MM.1S (cell line): ENCODE data around the gene GUCY1A2.

ENCODE experiments used
- CTCF ChIP-seq: fragments of 300-600 bp; sonication (generic); IDR thresholded peaks from 2 replicates; pipeline ENCODE4 v1.5.1; 2016; ENCODE audit warnings: antibody characterized with exemption, low read length, mixed read lengths
- EZH2 ChIP-seq: fragments of 300-600 bp; sonication (generic); optimal IDR thresholded peaks from 2 replicates; pipeline ENCODE3; 2017; ENCODE audit warnings: low read depth, mild to moderate bottlenecking, antibody characterized with exemption, low read length, mixed read lengths
- EZH2phosphoT487 ChIP-seq: fragments of 300-600 bp; sonication (generic); IDR thresholded peaks from 2 replicates; pipeline ENCODE4 v1.6.1; 2018; ENCODE audit warnings: antibody characterized with exemption, low read length

- no peak for TF ChIP-seq CTCF
- no peak for TF ChIP-seq EZH2
- TF ChIP-seq EZH2phosphoT487, result no peak
Observed at GRCh38 chr11:106939157-106939556, 79.1 kb downstream of the GUCY1A2 start.
